Endothelial cell (in vitro differentiated cells): ENCODE results near the gene CXCR6. TPM values are rescaled to one million over a fixed set of nuclear protein-coding genes. Genes with fewer than 3 reads are reported as not detected.

Experiments used
- total RNA-seq: library from RNA; stranded (reverse); fragmentation: NEBNext Ultra II Directional; extraction: Animal tissue kit (Norgen Biotek cat#: 25700); gene quantifications from one replicate; pipeline ENCODE4 v1.2.1, GENCODE V29; 2021; ENCODE audit not compliant: unreplicated experiment

The CXCR6 gene
- total RNA-seq, 1 donor from 2014 or later: not detected

Other genes with a start within 250 kb of the CXCR6 start
- gene SLC6A20, start 146.9 kb upstream of the CXCR6 start, total RNA-seq: 0.21 TPM
- 19.5 TPM for gene LZTFL1, start 101.3 kb upstream of the CXCR6 start, total RNA-seq
- gene CCR9, start 56.9 kb upstream of the CXCR6 start, total RNA-seq: not detected
- 13.8 TPM for gene FYCO1, start 52.4 kb downstream of the CXCR6 start, total RNA-seq
- gene XCR1, start 84.0 kb downstream of the CXCR6 start, total RNA-seq: not detected